ENCODE data around the gene SESN3. TPM values are rescaled to one million over a fixed set of nuclear protein-coding genes. Genes with fewer than 3 reads are reported as not detected.

Gene SESN3
- total and polyA plus RNA-seq, 4 donors: 4.0 to 73.3 (median 20.1) TPM

DNA sequence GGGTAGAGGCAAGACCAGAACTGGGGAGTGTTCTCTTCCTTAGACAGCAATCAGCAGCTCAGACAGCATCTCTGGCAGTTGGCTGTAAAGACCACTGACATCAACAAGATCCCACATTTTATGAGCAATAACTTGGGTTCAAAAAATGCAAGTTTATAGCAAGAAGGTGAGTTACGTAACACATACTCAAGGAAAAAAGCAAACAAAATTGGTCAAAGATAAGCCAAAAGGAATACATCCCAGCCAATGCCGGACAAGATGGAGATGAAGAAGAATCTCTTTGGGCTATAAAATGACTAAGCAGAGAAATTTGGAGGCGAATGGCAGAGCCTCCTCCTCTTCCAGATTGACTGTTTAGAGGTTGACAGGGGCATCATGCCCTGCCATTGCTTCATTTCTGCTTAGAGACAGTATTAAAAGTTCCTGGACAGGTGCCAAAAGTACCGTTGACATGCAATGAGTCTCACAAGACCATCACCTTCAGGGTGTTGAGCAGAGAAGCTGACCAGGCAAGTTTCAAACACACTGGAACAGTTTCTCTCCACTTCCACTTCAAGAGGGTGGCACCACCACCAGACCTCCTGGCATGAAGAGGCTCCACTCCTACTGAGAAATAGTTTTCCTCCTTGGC, 85.5 kb downstream of the SESN3 start:
- TF ChIP-seq, protein P1, sequence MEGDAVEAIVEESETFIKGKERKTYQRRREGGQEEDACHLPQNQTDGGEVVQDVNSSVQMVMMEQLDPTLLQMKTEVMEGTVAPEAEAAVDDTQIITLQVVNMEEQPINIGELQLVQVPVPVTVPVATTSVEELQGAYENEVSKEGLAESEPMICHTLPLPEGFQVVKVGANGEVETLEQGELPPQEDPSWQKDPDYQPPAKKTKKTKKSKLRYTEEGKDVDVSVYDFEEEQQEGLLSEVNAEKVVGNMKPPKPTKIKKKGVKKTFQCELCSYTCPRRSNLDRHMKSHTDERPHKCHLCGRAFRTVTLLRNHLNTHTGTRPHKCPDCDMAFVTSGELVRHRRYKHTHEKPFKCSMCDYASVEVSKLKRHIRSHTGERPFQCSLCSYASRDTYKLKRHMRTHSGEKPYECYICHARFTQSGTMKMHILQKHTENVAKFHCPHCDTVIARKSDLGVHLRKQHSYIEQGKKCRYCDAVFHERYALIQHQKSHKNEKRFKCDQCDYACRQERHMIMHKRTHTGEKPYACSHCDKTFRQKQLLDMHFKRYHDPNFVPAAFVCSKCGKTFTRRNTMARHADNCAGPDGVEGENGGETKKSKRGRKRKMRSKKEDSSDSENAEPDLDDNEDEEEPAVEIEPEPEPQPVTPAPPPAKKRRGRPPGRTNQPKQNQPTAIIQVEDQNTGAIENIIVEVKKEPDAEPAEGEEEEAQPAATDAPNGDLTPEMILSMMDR (IDR thresholded peaks at IDR 0.05; ENCODE audit: control extremely low read depth, extremely low read depth): no peak
- DNase-seq (no peak), ATAC-seq (ENCODE audit: insufficient read depth, low FRiP score) (no peak)
- Histone ChIP-seq H3K9me3 (ENCODE audit: control insufficient read depth in 4 of 4, insufficient read depth in 3 of 4, low read length in 3 of 4) (no peaks in the 10 kb centered on the region), H3K4me3 (no peak overlapping the region), H3K4me1 (ENCODE audit: control insufficient read depth in 5 of 5, insufficient read depth in 5 of 5, low read length in 5 of 5) (peaks cover 0 to 18% (median 7%) of the 10 kb centered on the region in 5 donors), H3K27ac (ENCODE audit: low read depth in 1 of 2, low read length in 1 of 2) (no peak overlapping the region), H3K9ac (ENCODE audit: insufficient read depth in 1 of 2, low read length in 2 of 2) (no peak overlapping the region), H3K27me3 (ENCODE audit: control insufficient read depth in 3 of 3, insufficient read depth in 3 of 3, low read length in 2 of 3) (no peaks in the 10 kb centered on the region), H3K36me3 (ENCODE audit: control insufficient read depth in 4 of 4, insufficient read depth in 4 of 4, low read length in 4 of 4) (no peaks in the 10 kb centered on the region)
- 71 to 77% methylated on average over 4 of the region's 4 CpGs for WGBS, 2 donors

DNA sequence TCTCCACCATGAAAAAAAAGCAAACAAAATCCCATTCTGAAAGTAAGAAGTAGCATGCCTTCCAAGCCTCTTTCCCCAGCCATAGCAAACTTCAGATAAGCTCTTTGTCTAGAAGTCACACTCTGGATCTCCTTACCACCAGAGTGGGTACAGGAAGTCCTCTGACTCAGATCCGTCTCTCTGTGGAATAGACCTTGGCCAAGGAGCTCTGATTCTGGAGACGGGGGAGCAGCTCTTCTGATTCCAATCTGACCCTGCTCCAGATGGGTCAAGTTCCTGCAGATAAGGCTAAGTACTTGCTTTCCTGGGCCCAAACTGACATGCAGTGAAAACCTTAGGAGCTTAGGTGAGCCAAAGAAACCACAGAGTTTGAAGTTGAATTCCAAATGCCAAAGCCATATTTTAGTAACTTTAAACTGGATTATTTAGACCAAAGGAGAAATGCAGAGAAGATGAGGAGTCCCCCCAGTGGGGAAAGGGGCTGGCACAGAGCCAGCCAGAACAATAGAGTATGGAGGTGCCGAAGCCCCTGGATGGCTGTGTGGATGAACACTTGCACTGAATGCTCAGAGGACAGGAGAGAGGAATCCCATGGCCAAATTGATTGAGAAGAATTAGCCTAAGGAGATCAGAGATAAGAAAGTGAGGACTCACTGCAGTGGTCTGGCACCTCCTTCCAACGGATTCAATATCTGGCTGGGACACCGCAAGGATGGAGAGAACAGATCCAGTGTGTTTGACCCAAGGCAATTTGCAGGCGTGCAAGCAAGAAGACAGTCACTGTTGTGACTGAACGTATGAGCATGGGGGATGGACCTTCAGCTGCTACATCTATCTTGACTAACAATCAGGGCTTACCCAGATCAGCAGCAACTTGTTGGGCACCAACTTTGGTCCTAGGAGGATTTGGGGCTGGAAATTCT, 86.4 kb downstream of the SESN3 start:
- DNase-seq (no peak), ATAC-seq (ENCODE audit: insufficient read depth, low FRiP score) (no peak)
- Histone ChIP-seq H3K36me3 (ENCODE audit: control insufficient read depth in 4 of 4, insufficient read depth in 4 of 4, low read length in 4 of 4) (no peaks in the 10 kb centered on the region), H3K4me3 (no peak overlapping the region), H3K27me3 (ENCODE audit: control insufficient read depth in 3 of 3, insufficient read depth in 3 of 3, low read length in 2 of 3) (no peaks in the 10 kb centered on the region), H3K9me3 (ENCODE audit: control insufficient read depth in 4 of 4, insufficient read depth in 3 of 4, low read length in 3 of 4) (no peaks in the 10 kb centered on the region), H3K27ac (ENCODE audit: low read depth in 1 of 2, low read length in 1 of 2) (no peak overlapping the region), H3K9ac (ENCODE audit: insufficient read depth in 1 of 2, low read length in 2 of 2) (no peak overlapping the region), H3K4me1 (ENCODE audit: control insufficient read depth in 5 of 5, insufficient read depth in 5 of 5, low read length in 5 of 5) (peaks cover 0 to 12% (median 4%) of the 10 kb centered on the region in 5 donors)
- TF ChIP-seq, protein P1 (IDR thresholded peaks at IDR 0.05; ENCODE audit: control extremely low read depth, extremely low read depth): no peak
- 75 to 88% methylated on average over 7 of the region's 7 CpGs for WGBS, 2 donors

DNA sequence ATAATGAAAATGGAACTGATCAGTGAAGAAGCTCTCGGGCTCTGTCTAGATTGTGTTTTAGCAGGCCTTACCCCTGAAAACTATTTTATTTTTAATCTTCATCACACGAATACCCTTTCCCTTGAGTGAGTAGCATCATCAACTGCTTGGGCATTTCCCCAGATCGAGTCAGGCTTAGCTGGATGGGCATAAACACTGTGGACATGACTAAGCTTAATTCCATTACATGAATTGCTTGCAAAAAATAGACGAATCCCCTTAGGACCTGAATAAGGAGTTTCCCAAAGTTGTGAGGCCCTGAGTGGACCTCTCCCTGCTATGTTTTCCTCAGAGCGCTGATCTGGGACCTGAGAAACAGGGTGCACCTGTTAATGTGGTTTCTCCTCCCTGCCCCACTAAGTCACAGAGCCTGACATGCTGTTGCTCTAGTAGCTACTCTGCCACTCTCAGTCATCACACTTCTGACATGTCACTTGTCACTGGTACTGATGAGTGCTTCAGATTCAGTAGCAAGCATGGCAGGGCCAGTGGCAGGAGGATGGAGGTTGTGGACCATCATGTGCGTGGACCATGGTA, 87.8 kb downstream of the SESN3 start:
- Histone ChIP-seq H3K4me1 (ENCODE audit: control insufficient read depth in 5 of 5, insufficient read depth in 5 of 5, low read length in 5 of 5) (peaks cover 0 to 12% (median 3%) of the 10 kb centered on the region in 5 donors), H3K9me3 (ENCODE audit: control insufficient read depth in 4 of 4, insufficient read depth in 3 of 4, low read length in 3 of 4) (no peaks in the 10 kb centered on the region), H3K36me3 (ENCODE audit: control insufficient read depth in 4 of 4, insufficient read depth in 4 of 4, low read length in 4 of 4) (no peaks in the 10 kb centered on the region), H3K9ac (ENCODE audit: insufficient read depth in 1 of 2, low read length in 2 of 2) (no peak overlapping the region), H3K27ac (ENCODE audit: low read depth in 1 of 2, low read length in 1 of 2) (no peak overlapping the region), H3K27me3 (ENCODE audit: control insufficient read depth in 3 of 3, insufficient read depth in 3 of 3, low read length in 2 of 3) (no peaks in the 10 kb centered on the region), H3K4me3 (no peak overlapping the region)
- WGBS, 2 donors: 90 to 91% methylated on average over 6 of the region's 6 CpGs
- DNase-seq: no peak
- TF ChIP-seq, protein P1 (IDR thresholded peaks at IDR 0.05; ENCODE audit: control extremely low read depth, extremely low read depth): no peak
- ATAC-seq (ENCODE audit: insufficient read depth, low FRiP score): no peak

All from lung (tissue), 12 donors.